Activated CD8-positive, alpha-beta memory T cell treated with anti-CD3 and anti-CD28 coated beads for 1 hour (primary cell): ENCODE data around the gene BICDL1.

Experiments
- DNase-seq, 2 donors: peaks; one replicate each; pipeline ENCODE4 v3.0.0-alpha.2; 2020; ENCODE audit warnings: low read depth in 1 of 2; ENCODE audit errors: extremely low read depth in 1 of 2

Gene BICDL1

DNA sequence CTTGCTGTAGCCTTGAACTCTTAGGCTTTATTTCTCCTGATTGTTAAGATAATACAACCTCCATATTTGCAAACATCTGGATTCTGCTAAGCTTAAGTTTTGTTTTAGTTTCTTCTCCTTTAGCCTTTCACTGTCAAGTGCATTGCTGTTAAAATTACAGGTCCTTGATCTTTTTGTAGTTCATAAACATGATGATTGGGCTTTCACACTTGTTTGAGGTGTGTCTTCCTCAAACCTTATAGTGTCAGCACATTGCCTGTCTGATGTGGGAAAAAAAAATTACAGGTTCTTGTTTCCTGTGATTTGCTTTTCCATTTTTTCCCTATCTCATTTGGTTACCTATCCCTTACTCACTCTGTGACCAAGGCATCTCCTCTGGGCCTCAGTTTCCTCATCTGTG is 59.2 kb downstream of the BICDL1 start:
- DNase-seq: no peak

GRCh38 chr12:120049426-120049825 is 60.4 kb downstream of the BICDL1 start:
- no peak for DNase-seq

DNA sequence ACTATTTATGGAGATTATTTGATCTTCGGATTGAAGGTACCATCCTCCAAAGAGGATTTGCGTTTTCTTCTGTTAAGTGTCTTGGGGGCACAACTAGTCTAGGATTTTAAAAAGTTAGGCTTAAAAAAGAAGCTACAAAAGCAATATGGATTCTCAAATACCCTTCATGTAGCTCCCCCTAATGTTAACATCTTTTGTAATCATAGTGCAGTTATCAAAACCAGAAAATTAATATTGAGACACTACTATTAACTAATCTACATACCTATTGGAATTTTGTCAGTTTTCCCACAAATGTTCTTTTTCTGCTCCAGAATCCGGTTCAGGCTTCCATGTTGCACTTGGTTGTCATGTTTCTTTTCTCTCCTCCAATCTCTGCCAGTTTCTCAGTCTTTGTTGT is 62.5 kb downstream of the BICDL1 start:
- DNase-seq: no peak

DNA sequence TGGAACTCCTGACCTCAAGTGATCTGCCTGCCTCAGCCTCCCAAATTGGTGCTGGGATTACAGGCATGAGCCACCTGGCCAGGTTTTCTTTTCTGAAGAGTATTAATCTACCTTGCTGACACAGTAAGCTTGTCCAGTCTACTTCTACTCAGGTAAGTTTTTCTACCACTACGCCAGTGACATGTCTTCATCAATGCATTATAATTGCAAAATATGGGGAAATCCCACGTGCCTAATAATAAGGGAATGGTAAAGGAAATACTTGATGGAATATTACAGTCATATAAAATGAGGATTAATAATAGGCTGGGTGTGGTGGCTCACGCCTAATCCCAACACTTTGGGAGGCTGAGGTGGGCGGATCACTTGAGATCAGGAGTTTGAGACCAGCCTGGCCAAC is 65.3 kb downstream of the BICDL1 start:
- DNase-seq: no peak

- no peak for DNase-seq
Observed at GRCh38 chr12:120055231-120056000, 66.4 kb downstream of the BICDL1 start.

DNA sequence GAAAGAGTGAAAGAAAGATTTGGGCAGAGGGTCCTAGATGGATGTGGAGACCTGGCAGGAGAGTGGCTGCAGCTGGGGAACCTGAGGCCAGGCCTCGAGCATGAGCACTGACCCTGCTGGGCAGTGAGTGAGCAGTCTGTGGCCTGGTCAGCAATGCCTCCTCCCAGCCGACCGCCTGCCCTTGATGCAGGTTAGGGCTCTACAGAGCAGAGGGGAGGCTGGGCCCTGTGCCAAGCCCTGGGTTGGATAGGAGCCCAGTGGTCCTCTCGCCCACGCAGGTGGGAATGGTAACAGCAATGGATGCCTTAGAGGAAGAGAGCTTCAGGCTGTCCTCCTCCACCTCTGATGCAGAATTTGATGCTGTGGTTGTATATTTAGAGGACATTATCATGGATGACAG is 67.7 kb downstream of the BICDL1 start:
- DNase-seq: no peak

DNA sequence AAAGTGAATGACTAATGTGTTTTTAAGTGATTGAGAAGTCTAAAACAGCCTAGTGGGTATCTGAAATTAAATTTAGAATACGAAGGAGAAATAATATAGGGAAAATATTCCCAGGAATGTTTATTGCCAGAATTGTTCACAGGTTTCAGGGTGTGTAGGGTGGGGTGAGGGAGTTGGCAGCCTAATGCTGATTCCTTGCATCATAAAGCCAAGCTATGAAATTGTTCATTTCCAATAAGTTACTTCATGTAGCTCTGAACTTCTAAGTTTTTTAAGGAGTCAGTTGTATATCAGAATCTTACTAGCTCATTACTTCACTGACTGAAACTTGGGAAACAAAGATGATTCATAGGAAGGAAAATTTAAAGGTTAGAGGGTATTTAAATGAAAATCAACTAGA is 71.2 kb downstream of the BICDL1 start:
- no peak for DNase-seq

DNA sequence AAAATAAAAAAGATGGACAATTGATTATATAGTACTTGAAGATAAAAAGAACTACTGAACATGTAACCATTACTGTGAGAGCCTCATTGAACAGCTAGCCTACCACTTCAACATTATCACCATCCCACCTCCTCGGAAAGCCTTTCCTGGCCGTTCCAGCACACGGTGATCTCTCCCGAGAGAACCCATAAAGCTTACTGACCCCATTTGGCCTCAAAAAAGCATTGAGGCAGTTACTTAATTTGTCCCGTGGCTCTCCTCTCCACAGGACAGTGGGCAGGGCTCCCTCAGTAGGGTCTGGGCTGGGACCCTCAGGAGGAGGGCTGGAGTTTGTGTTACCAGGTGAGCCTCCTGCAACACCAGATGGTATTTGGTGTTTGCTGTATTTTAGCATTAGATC is 71.7 kb downstream of the BICDL1 start:
- DNase-seq: no peak

DNA sequence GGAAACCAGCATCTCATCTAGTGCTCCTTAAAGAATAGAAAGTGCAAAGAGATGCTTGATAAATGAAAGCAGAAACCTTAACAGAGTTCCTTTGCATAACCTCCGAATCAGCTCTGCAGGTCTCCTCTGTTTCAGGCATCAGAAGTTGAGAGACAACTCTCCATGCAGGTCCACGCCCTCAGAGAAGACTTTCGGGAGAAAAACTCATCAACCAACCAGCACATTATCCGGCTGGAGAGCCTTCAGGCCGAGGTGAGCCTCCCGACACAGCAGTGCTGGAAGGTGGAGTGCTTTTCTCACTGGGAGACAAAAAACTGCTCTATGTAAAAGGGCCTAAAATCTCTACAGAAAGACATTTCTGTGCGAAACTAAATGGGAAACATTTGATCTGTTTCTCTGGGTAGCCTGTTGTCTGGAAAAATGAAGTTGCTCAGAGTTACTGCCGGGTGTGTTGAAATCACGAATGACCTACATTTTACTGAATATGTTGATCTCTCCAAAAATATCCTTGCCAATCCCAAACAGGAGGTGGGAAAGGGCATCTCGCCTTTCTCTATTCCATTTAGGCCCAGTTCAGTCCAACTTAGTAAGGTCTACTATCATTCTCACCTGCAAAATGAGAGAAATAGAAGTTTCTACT is 72.7 kb downstream of the BICDL1 start:
- DNase-seq: no peak

- no peak for DNase-seq
Observed at GRCh38 chr12:120062976-120063579, 74.0 kb downstream of the BICDL1 start.

DNA sequence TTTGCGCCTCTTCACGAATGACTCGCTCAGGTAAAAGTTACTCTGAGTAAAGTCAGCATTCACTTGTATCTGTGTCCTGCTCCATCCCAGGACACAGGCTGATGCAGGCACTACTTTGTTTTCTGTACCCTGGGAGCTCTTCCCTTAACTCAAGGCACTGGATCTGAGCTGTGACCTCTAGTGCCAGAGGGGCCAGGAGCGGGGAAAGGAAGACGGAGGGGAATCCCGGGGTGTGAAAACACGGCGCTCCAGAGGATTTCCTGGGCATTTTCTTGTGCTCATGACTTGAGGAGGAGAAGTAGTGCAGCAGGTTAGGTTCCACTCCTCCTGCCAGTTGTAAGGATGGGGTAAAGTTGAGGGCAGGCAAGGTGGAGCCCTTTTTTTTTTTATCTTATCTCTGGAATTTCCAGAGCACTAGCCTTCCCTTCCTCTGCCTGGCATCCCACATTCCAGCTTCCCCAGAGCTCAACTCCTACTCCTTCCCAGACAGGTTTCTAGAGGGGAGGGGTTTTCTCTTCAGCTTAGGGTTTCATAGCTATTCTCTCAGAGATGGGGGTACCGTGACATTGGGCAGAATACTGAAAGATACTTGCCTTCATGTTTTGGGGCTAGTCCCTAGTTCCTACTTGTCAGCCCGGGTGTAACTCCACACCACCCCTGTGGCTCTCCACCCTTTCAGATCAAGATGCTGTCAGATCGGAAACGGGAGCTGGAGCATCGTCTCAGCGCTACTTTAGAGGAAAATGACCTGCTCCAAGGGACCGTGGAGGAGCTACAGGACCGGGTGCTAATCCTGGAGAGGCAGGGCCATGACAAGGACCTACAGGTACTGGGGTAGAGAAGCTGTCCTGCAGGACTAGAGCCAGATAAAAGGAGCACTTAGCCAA is 75.3 kb downstream of the BICDL1 start:
- DNase-seq: no peak

DNA sequence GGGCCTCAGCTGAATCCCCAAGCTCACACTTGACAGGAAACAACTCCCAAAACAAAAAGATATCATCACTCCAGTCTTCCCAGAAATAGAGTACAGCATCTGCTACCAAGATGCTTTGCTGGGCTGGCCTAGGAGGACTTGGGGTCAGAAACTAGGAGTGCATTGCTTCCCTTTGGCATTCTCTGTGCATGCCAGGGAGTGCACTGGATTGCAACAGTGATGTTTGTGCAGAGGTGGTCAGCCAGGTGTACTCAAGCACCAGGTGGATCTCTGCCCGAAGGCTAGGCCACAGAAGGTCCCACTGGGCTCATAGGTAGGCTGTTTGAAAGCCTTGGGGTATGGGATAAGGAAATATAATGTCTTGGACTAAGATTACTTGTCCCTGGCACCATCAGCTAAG is 76.4 kb downstream of the BICDL1 start:
- DNase-seq: no peak

DNA sequence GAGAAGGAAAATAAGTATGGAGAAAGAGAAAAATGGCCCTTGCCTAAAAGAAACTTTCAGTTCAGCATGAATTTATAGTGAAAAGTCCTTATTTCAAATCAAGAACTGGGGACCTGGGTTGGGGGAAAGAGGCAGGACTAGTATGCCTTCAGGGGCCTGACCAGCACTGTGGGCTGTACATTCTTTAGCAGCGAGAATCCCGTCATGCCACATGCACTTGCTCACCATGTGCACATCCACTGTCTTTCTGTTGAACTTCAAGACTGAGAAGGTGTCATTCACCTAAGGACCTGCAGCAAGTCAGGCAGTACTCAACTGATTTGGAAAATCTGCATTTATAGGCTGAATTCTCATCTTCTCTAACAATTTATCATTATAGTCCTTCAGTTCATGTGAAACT is 77.3 kb downstream of the BICDL1 start:
- no peak for DNase-seq

DNA sequence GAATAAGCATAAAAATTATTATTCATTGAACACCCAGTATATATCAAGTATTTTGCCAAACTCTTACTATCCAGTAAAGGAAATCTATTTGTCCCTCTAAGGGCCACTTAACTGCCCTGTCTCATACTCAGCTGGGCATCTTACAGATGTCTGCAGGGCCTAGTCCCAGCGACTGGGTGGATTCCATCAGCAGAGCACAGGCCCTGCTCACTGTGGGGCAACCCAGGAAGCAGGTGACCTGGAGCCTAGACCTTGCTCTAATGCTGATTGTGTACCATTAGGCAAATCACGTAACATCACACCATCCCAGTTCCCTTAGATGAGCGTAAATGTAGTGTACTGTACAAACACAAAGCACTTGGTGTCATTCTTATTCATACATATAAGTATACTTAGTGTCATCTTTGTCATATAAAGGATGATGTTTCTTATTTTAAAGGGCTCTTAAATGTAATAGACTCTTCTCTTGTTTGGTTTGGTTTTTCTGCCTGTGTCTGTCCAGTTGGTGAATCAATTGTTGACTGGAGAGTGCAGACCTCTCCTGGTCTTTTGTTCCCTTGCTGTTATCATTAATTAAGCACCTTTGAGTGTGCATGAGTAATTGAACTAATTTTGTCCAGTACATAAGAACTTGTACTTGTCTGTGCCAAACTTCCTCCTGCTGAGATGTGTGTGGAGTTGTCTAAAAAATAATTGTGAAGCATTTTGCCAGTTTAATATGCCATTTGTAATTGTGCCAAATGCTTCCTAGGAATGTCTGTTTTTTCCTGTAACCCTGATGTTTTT is 78.2 kb downstream of the BICDL1 start:
- DNase-seq: no peak

DNA sequence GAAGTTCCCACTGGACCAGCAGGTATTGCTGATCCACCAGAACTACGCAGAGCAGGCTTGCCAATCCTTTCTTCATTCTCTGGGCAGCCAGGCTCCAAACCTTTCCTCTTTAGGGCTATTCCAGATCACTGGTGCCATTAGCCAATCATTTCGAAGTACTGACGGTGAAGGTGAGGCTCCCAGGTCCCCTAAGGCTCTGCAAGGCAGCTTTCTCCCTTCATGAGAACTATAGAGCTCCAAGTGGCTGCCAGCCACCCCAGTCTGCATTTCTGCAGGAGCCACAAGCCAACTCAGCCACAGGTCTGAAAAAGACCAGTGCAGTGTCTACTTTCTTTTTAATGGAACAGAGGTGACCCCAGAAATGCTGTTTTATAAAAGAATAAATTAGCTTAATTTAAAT is 78.9 kb downstream of the BICDL1 start:
- no peak for DNase-seq

GRCh38 chr12:120069278-120069677 is 80.2 kb downstream of the BICDL1 start:
- DNase-seq: no peak

GRCh38 chr12:120071493-120072020 is 82.5 kb downstream of the BICDL1 start:
- DNase-seq: no peak

- DNase-seq: no peak
Observed at GRCh38 chr12:120072472-120073249, 83.6 kb downstream of the BICDL1 start.

DNA sequence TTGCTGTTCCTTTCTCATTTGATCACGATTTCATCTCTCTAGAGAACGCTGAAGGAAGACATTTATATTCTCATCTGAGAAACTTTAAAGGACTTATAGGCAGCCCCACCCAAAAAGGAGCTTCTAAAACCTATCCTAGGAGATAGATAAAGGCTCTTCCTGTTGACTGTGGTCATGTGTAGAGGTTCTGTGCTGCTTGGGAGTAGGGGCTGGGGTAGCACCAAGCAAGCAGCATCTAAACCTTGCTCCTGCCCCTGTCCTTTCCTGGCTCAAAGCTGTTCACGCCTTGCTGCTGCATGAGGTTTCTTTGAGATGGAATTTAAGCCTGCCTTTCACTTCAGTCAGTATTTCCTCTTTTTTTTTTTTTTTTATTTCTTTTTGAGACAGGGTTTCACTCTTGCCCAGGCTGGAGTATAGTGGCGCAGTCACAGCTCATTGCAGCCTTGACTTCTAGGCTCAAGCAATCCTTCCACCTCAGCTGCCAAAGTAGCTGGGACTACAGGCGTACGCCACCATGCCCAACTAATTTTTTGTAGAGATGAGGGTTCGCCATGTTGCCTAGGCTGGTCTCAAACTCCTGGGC is 86.1 kb downstream of the BICDL1 start:
- DNase-seq: no peak
